HG02970 (cell line): ENCODE measurements around the gene PRMT2.
"Not testable (repeated sequence)": the region's sequence is repeated elsewhere in the genome, so short reads cannot be mapped to it uniquely, and the experiment has no call there.

ENCODE experiments used
- ATAC-seq: cut with Tn5 transposase; IDR thresholded peaks from one replicate; pipeline ENCODE4 v1.9.1; 2021; ENCODE audit warnings: mild to moderate bottlenecking, moderate library complexity, moderate number of reproducible peaks; ENCODE audit not compliant: unreplicated experiment, low FRiP score

The PRMT2 gene

DNA sequence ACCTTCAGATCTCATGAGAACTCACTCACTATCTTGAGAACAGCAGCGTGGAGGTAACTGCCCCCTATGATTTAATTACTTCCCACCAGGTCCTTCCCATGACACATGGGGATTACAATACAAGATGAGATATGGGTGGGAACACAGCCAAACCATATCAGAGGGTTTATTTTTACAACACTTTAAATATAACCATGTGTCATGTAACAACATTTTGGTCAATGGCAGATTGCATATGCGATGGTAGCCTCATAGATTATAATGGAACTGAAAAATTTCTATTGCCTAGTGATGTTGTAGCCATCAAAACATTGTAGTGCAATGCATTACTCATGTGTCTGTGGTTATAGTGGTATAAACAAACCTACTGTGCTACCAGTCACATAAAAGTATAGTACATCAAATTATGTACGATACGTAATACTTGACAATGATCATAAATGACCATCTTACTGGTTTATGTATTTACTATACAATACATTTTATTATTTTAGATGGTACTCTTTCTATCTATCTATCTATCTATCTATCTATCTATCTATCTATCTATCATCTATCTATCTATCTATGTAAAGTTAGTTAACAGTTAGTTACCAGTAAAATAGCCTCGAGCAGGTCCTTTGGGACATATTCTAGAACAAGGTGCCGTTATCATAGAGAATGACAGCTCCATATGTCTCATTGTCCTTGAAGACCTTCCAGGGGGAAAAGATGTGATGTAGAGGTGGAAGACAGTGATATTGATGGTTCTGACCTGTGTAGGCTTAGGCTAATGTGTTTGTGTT lies 18.0 kb upstream of the PRMT2 start:
- ATAC-seq, result no peak

DNA sequence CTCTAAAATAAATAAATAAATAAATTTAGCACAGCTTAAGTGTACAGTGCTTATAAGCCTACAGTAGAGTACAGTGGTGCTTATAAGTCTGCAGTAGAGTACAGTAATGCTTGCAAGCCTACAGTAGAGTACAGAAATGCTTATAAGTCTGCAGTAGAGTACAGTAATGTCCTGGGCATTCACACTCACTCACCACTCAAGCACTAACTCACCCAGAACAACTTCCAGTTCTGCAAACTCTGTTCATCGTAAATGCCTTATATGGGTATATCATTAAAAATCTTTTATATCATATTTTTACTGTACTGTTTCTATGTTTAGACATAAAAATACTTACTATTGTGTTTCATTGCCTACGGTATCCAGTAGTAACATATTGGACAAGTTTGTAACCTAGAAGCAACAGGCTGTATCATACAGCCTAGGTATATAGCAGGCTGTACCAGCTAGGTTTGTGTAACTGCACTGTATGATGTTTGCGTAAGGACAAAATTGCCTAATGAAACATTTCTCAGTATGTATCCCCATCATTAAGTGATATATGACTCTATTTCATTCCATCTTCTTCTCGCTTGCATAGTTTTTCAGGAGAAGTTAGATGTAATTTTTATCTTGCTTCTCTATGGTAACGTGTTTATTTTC lies 16.6 kb upstream of the PRMT2 start:
- ATAC-seq, result no peak

DNA sequence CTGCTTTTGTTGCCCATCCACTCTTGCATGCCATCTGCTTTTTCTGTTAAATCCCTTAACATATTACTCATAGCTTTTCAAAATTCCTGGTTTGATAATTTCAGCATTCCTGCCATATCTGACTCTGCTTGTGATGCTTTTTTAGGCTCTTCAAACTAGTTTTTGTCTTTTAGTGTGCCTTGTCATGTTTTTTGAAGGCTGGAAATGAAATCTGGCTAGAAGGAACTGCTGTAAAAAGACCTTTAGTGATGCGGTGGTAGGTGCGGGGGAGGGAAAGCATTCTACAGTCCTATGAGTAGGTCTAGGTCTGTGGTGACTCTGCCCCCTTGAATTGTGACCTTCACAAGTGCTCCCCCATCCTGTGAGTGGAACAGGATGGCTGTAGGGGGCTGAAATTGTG lies 15.6 kb upstream of the PRMT2 start:
- no peak for ATAC-seq

DNA sequence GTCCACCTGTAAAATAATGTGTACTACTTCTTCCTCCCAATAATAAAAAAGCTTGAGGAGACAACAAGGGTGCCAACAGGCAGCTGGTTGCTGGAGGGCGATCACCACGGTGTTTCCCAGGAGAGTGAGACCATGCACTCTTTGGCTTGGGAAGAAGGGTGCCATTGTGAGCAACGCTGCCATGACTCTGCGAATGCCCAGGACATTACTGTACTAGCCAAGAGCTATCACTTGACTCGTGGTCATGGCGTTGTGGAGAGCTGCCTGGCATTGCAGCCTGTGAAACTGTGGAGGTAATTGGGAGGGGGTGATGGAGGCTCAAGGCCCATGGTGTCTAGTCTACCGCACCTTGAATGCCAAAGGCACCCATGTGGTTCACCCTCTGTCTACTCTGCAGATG lies 14.6 kb upstream of the PRMT2 start:
- no peak for ATAC-seq

DNA sequence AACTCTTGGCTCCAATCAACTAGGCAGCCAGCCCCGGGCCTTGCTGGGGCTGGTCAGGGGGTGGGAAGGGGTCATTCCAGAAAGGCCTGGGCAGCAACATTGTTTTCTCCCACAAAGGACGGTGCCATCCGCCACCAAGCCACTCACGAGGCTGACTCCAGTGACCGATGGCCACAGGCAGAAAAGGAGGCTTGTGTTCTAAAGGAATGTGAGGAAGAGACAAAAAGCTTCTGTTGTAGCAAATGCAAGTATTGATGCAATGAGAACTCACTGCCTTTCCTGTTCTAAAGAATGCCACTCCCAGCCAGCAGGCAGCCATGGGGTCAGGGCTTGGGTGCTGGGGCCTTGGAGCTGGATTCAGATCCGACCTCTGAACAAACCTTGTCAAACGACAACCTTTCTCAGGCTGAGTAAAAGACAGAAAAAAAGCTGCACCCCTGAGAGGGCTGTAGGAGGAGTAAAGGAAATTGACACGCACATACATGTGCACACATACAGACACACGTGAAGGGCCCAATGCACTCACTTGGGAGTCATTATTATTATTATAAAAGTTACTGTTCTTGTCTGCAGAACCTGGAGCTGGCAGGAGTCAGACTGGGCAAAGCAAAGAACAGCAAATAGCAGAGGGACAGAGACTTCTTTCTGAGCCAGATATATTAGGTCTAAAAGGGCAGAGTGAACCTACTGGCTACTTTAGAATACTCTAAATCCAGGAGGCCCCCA lies 13.9 kb upstream of the PRMT2 start:
- no peak for ATAC-seq

DNA sequence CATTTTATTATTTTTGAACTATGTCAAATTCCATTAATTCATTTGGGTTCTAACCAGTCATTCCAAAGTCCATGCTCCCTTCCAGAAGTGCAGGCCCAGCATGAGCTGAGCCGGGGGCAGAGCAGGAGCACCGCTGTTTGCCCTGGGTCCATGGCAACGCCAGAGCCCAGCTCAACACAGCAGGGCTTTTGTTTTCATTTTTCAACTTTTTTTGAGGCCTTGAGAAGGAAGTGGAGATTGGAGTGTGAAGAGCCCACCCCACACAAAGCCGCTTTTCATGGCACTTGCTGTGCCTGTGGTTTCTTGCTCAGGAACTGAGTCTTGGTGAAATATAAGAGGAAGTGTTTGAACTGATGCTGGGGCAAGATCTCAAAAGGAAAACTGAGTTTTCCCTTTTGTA lies 13.2 kb upstream of the PRMT2 start:
- no peak for ATAC-seq

DNA sequence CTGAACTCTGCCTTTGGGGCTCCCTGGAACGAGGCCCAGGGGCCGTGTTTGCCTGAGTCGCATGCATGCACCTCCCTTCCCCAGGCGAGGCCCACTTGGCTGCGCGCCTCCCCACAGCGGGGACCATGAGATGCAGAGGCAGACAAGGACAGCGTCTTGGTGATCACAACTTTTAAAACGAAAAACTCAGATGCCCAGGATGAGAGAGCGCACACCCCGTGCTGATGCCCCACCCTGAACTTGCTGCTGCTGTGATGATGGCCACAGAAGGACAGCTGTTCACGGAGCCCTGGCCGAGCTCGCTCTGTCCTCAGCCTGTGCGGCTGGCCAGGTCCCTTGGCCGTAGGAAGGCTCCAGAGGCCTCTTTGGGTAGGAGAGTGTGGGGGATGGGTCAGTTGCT lies 11.4 kb upstream of the PRMT2 start:
- no peak for ATAC-seq

DNA sequence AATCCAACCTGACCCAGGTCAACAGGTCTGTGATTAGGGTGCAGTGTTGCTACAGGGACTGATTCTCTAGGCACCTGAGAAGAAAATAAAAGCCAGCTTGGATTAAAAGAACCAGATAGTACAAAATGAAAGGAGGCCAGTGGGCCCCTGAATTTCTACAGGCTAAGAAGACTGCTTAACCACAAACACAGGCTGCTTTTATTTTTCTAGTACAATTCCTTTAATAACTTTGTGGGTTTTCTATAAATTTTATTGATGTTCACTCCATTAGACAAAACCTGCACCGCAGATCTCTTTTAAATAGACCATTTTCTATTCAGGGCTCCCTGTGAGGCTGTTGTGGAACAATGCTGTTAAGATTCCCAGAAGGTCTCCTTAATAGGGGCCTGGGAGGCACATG lies 9.7 kb upstream of the PRMT2 start:
- ATAC-seq, result no peak

DNA sequence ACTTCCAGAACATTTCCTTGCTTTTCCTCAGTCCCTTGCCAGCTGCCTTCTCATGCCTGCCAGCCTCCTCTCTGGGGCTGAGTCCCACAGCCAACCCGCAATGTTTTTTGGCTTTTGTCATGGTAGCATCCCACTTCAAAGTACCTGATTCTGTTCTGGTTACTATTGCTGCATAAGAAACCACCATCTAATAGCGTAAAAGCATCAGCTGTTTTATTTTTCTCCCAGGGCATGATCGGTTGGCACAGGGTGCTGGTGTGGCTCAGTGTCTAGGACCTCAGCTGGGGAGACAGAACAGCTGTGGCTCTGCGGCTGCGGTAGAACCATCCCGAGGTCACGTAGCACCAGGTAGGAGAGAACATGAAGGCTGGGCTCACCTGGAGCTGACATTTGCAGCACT lies 8.9 kb upstream of the PRMT2 start:
- ATAC-seq, result no peak

DNA sequence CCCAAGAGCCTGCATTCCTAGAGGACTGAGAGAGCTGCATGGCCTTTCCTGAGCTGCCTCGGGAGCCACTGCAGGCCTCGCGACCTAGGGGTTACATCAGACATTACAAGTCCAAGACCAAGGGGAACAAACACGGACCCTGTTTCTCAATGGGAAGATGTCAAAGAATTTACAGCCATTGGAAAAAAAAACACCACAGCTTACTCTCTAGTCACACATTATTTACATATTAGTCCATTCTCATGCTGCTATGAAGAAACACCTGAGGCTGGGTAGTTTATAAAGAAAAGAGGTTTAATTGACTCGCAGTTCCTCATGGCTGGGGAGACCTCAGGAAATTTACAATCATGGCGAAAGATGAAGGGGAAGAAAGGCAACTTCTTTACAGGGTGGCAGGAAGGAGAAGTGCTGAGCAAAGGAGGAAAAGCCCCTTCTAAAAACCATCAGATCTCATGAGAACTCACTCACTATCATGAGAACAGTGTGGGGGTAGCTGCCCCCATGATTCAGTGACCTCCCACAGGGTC lies 8.4 kb upstream of the PRMT2 start:
- no peak for ATAC-seq

DNA sequence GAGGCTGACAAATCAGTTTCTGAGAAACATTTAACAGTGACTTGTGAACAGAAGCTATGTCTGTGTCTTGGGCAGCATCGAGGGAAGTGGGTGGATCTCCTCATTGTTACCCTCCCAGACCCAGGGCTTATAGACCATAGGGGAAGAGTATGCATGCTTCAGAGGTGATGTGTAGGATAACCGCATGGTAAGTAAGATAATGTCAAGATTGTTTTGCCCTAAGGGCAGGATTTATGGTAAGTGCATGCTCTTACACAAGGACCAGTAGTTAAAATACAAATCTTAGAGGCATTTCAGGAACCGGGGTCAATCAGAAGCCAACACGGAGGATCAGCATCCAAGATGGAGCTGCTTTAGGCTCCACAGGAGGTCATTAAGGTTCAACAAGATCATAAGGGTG lies 7.7 kb upstream of the PRMT2 start:
- ATAC-seq, result no peak

DNA sequence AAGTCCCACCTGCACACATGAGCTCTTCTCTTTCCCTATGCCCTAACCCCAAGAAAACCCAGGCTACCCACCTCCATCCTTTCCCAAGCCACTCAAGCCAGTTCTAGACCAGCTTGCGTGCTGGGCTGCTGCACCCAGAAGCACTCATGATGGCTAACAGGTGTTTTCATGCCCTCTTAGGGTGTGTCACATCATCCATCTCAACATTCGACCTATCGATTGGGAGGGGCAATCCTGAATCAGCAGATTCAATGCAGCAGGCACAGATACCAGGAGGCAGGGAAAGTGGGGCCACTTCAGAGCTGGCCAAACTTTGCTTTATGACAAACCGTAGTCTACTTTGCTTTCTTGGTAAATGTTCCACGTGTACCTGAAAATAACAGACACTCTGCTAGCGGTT lies 6.6 kb upstream of the PRMT2 start:
- no peak for ATAC-seq

DNA sequence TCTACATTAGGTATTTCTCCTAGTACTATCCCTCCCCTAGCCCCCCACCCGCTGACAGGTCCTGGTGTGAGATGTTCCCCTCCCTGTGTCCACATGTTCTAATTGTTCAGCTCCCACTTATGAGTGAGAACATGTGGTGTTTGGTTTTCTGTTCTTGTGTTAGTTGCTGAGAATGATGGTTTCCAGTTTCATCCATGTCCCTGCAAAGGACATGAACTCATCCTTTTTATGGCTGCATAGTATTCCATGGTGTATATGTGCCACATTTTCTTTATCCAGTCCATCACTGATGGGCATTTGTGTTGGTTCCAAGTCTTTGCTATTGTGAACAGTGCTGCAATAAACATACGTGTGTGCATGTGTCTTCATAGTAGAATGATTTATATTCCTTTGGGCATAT lies 4.6 kb upstream of the PRMT2 start:
- not testable (repeated sequence) for ATAC-seq

DNA sequence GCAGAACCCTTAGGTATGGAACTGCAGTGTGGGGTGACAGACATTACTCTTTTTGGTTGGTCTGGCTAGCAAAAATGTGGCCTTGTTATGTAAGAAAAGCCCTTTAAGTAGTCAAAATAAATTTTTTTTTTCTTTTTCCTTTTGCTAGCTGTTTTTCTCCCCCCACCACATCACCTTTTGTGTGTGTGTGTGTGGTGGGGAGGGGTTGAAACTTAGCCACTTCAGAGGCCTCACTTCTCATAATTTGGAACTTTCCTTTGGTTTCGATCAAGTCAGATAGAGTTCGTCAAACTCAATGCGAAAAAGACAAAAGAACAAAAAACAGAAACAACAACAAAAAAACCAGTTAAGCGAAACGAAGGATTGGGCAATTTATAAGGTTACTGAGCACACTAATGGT lies 1.9 kb upstream of the PRMT2 start:
- ATAC-seq, result no peak

DNA sequence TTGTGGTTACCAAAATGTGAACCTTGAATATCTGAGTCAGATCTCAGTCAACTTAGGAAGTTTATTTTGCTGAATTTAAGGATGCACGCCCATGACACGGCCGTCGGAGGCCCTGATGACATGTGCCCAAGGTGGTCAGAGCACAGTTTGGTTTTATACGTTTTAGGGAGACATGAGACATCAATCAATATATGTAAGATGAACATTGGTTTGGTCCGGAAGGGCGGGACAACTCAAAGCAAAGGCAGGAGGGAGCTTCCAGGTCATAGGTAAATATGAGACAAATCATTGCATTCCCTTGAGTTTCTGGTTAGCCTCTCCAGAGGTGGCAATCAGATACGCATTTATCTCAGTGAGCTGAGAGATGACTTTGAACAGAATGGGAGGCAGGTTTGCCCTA lies 1.0 kb upstream of the PRMT2 start:
- no peak for ATAC-seq

DNA sequence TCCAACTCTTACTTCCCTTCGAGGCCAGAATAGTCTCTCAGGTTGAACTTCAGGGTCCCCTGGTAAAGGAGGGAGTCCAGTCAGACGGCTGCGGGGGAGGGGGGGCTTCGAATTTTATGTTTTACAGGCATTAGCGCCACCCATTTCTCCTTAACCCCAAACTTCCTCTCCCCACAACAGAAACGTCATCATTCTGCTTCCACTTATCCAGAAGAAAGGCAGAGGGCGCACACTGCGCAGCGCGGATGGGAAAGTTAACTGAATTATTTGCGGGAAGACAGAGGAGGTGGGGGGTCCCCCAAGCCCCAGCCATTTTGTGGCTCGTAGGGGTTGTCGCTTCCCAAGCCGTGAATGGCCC lies 529 bp upstream of the PRMT2 start:
- no peak for ATAC-seq

DNA sequence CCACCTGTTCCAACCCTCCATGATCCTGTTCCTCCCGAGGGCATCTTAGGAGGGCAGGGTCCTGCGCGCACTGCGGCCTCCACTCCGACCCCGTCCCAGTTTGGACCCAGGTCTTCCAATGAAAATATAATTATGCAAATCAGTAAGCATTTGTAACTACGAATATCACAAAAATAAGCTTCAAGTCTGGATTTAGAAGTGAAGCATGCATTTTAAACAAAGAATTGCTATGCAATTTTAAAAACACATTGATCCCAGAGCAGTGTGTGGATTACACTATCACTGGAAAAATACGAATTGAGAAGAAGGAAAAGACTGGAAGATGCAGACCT lies 673 bp downstream of the PRMT2 start:
- ATAC-seq, result no peak

DNA sequence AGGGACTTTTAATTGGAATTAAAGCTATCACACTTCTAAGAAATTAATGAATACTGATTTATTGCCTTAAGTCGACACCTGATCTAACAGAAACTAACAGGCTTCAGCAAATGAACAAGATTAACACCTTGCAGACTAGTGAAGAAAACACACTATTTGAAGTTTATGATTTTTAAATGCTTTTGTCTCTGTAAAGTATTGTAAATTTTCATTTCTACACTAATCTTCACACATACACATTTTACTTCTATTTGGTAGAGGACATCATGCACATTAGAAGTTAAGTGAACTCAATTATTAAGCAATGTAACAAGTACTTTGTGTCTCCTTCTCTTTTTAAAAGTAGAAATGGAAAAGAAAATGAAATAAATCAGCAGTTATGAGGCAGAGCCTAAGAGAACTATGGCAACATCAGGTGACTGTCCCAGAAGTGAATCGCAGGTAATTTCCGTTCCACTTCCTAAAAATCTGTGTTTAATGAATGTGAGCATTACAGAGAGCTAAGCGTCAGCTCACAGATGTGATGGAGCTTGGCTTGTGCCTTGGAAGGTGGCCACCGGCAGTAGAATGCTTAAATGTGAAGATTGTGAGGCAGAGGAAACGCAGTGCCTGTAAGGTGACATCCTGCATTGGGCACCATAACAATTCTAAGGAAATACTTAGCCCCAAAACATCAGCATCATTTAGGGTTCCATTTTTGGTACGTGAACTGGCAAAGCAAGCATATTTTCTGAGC lies 1.2 kb downstream of the PRMT2 start:
- ATAC-seq, result no peak

DNA sequence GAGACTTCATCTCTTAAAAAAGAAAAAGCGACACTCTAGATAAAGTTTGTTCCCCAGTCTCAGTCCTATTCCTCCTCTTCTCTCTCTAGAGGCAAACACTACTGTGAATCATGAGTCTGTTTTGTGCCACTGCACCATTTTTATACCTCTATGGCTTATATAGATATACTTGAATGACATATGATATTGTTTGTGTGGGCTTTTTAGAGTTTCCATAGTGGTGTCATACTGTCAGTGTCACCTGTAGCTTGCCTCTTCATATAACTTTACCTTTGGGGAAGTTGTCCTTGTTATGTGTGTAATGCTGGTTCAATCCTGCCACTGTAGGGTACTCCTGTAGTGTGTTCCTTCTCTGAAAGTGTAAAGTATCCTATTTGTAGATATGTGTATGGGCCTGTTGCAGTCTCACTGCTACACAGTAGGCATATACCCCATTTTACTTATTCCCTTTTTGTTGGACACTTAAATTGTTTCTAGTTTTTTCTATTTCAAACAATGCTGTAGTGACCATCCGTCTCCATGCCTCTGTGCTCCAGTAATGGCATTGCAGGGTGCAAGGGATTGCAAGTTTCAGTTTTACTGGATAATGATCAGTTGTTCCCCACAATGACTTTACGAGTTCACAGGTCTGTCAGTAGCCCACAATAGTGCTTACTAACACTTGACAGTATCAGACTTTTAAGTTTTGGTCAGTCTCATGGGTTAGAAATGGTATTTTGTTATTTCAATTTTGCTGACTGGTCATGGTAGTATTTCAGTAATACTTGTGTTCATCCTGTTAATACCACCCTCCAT lies 2.7 kb downstream of the PRMT2 start:
- ATAC-seq, result no peak
